GM10266 (cell line): ENCODE data around the gene SLC7A9.

Experiments used
- DNase-seq: peaks from one replicate; pipeline ENCODE4 v3.0.0; 2012; ENCODE audit errors: extremely low spot score
- CTCF ChIP-seq: IDR thresholded peaks from 2 replicates; pipeline ENCODE4 v1.5.1; 2012; ENCODE audit warnings: mild to moderate bottlenecking, low read depth; ENCODE audit not compliant: control insufficient read depth, insufficient read depth; ENCODE audit errors: missing control alignments

SLC7A9 gene

GRCh38 chr19:32814624-32815023 is 54.9 kb downstream of the SLC7A9 start:
- TF ChIP-seq CTCF, result no peak
- no peak for DNase-seq

- DNase-seq, result no peak
- TF ChIP-seq CTCF, result no peak
Observed at GRCh38 chr19:32813862-32814425, 55.6 kb downstream of the SLC7A9 start.

DNA sequence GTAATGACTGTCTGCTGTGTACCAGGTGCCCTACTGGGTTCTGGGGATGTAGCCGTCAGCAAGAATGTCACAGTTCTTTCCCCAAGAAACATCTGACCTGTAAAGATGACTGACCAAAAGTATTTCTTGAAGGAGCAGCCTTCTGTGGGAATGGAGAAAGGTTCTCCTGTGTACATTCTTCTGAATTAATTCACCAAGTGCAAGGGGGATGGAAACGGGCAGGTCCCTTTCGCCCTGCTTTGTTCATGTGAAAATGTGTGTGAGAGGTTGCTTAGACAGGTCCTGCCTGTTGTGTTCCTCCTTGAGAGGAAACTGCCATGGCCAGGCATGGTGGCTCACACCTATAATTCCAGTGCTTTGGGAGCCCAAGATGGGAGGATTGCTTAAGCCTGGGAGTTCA is 57.0 kb downstream of the SLC7A9 start:
- no peak for TF ChIP-seq CTCF
- DNase-seq, result no peak

DNA sequence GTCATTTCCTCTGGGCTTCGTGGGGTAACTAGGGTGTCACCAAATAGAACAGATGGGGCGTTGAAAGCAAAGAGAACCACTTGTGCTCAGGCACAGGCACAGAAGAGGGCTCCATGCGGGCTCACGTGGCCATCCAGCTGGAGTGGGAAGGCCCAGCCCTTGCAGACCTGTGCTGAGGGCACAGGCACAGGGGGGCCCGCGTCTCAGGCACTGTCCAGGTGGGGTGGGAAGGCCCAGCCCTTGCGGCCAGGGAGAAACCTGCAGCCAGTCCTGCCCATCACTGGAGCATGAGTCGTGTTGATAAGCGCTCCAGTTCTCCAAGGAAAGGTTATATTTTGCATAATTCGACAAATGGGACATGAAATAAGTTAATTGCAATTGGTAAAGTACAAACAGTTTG is 57.5 kb downstream of the SLC7A9 start:
- no peak for DNase-seq
- TF ChIP-seq CTCF, result no peak

GRCh38 chr19:32811151-32811550 is 58.4 kb downstream of the SLC7A9 start:
- TF ChIP-seq CTCF, result no peak
- DNase-seq, result no peak

- no peak for DNase-seq
Observed at GRCh38 chr19:32810452-32810851, 59.1 kb downstream of the SLC7A9 start.

DNA sequence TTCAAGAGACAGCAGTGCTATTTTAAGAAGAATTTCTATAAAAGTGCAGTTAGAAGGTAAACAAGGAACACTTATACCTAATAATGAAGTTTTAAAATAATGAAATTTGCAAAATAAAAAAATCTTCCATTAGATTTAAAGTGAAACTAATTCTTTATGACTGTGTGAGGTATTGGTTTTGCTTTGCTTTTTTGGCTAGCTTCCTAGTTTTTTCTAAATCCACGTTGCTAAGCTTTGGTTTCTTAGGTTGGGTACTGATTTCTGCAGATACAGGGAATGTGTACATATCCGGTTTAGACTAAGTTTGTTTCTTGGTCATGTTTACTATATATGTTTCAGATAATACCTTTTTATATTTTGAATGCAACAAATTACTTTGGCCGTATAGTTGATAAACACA is 59.8 kb downstream of the SLC7A9 start:
- no peak for DNase-seq
- TF ChIP-seq CTCF, result no peak

More at GRCh38 chr19:32810452-32810851, 59.1 kb downstream of the SLC7A9 start:
- TF ChIP-seq CTCF, result no peak
